WI38 (cell line): Measurements from ENCODE around the gene BPIFB6.

Experiments
- H3K4me3 ChIP-seq: 2 replicates; pipeline ENCODE4 v1.5.1; 2011; ENCODE audit warnings: low read depth, mild to moderate bottlenecking, control low read depth, low read length
- CTCF ChIP-seq: IDR thresholded peaks from 2 replicates; pipeline ENCODE4 v1.5.1; 2012; ENCODE audit warnings: low read depth, mild to moderate bottlenecking, control low read depth, low read length

Gene BPIFB6

GRCh38 chr20:33051333-33051732 is 19.9 kb downstream of the BPIFB6 start:
- no peak overlapping the region for H3K4me3 ChIP-seq
- no peak for TF ChIP-seq CTCF

- no peak for TF ChIP-seq CTCF
These were observed 22.1 kb downstream of the BPIFB6 start, which contains the start of gene BPIFB3 for GRCh38 chr20:33053291-33054106. BPIFB3 (plus strand) TSS chr20:33053903; CDS start chr20:33055436, 1,533 bp downstream.

GRCh38 chr20:33054381-33054780 is 22.9 kb downstream of the BPIFB6 start:
- no peak for TF ChIP-seq CTCF

More at GRCh38 chr20:33053291-33054106, 22.1 kb downstream of the BPIFB6 start, which contains the start of gene BPIFB3:
- no peak within 1 kb of the TSS for H3K4me3 ChIP-seq

GRCh38 chr20:33054791-33055190 is 23.3 kb downstream of the BPIFB6 start:
- no peak overlapping the region for H3K4me3 ChIP-seq
- no peak for TF ChIP-seq CTCF

More at GRCh38 chr20:33054381-33054780, 22.9 kb downstream of the BPIFB6 start:
- no peak overlapping the region for H3K4me3 ChIP-seq

- no peak overlapping the region for H3K4me3 ChIP-seq
- TF ChIP-seq CTCF, result no peak
These were observed 27.7 kb downstream of the BPIFB6 start for GRCh38 chr20:33059136-33059535.

GRCh38 chr20:33059741-33060390 is 28.4 kb downstream of the BPIFB6 start:
- H3K4me3 ChIP-seq, result no peak overlapping the region
- no peak for TF ChIP-seq CTCF

- TF ChIP-seq CTCF, result no peak
- H3K4me3 ChIP-seq, result no peak overlapping the region
These were observed 30.2 kb downstream of the BPIFB6 start for GRCh38 chr20:33061658-33062028.
